ENCODE data around the gene NEUROD2.
A peak's percentile ranks its signal among the peaks of the same experiment; 100 is the strongest.

NEUROD2 gene

DNA sequence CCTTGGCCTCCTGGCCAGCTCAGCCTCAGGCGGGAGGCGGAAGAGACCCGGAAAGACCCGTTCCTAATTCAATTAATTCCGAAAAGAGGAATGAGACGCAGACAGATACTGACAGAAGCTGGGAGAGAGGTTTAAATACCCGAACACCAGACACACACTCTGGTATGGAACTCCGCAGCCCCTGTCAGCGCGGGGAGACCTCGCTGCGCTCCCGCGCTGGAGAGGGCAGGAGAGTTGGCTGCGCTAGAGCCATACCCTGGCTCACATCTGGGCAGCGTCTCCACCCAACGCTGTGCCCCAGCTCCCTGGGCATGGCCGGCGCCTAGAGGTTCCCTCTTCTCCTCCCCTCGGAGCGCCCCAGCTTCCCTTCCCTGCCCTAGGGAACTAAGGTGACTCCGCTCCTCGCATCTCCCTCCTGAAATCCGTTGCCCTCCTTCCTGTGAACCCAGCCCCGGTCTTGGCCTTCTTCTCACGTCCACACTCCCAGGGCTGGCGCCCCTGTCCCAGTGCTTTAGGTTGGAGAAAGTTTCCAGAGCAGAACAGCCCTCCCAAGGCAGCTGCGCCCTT lies 8.0 kb downstream of the NEUROD2 start:
- DNase-seq (ENCODE audit: low spot score), result peak; percentile 34
- TF ChIP-seq, protein P1, sequence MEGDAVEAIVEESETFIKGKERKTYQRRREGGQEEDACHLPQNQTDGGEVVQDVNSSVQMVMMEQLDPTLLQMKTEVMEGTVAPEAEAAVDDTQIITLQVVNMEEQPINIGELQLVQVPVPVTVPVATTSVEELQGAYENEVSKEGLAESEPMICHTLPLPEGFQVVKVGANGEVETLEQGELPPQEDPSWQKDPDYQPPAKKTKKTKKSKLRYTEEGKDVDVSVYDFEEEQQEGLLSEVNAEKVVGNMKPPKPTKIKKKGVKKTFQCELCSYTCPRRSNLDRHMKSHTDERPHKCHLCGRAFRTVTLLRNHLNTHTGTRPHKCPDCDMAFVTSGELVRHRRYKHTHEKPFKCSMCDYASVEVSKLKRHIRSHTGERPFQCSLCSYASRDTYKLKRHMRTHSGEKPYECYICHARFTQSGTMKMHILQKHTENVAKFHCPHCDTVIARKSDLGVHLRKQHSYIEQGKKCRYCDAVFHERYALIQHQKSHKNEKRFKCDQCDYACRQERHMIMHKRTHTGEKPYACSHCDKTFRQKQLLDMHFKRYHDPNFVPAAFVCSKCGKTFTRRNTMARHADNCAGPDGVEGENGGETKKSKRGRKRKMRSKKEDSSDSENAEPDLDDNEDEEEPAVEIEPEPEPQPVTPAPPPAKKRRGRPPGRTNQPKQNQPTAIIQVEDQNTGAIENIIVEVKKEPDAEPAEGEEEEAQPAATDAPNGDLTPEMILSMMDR (IDR thresholded peaks at IDR 0.05; ENCODE audit: extremely low read depth, missing control alignments), result no peak

DNA sequence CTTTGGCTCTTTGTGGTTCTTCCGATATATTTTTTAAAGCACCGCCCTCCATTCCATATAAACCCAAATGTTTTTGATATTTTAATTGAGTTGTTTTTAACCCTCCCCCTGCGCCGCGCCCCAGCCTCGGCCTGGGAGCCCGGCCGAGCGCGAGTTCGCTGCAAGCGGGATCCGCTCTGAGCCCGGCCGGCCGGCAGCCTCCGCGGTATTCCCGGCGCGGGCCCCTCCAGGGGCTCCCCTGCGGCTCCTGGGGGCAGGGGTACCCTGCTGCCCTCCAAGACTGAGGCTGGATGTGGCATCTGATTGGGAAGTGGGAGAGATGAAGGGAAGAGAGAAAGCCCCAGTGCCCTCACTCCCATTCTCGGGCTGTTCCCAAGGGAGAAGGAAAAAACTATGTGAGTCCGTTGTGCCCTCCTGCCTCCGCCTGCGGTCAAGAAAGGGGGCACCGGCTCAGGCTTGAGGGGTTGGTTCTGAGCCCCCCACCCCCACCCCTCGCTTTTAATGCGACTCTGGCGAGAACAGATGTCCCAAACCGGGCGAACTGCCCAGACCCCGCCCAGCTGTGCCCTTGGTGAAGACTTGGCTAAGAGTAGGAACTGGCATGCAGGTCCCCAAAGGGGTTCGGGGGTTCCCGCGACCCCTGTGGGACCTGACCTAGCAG lies 8.6 kb downstream of the NEUROD2 start:
- peak; percentile 40 for DNase-seq (ENCODE audit: low spot score)
- TF ChIP-seq, protein P1 (IDR thresholded peaks at IDR 0.05; ENCODE audit: extremely low read depth, missing control alignments), result no peak

- DNase-seq (ENCODE audit: low spot score), result no peak
- TF ChIP-seq, protein P1 (IDR thresholded peaks at IDR 0.05; ENCODE audit: extremely low read depth, missing control alignments), result no peak
These were observed 9.1 kb downstream of the NEUROD2 start for GRCh38 chr17:39598630-39599003.

DNA sequence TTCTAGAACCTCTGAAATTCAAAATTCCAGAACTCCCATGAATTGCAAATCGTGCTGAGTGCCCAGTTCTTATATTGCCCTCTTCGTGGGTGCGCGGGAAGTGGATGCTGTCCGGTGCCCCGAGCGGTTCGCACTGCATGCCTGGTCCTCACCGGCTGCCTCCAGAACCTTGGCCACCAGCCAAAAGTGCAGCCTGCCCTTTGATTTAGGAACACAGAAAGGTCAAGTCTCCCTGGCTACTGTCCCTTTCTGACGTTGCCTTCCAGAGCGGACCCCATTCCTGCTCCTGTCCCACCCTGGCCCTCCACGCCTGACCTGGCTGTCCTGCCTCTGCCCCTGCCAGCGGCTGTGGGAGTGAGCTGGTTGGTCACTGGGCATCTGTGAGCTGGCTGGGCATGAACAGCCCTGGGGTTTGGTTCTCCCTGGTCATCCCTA lies 9.7 kb downstream of the NEUROD2 start:
- peak; percentile 28 for DNase-seq (ENCODE audit: low spot score)
- TF ChIP-seq, protein P1 (IDR thresholded peaks at IDR 0.05; ENCODE audit: extremely low read depth, missing control alignments), result no peak

DNA sequence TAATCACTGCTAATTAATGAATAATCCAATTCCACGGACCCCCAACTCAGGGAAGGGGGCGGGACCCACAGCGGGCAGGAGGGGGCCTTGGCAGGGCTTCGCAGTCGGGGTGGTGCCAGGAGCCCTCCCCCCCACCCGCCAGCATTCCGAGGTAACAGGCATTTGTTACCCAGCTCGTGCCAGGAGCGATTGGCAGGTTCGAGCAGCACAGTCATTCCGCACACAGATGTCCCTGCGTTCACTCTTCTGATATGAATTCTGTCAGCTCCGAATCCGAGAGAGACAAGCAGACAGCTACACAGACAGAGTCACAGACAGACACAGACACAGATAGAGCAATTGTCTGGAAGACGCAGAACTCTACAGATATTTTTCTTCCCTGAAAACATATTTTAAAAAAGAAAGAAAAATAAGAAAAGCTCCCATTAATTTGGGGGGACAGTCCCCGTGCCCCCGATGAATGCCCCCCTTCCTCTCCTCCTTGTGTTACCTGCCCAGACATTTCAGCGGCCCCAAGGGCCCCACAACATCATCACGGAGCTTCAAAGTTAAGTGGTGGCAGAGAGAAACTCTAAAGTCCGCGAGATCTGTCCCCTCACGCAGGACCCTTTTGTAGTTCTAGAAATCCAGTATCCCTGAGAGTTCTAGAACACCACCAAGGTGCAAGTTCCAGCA lies 10.2 kb downstream of the NEUROD2 start:
- TF ChIP-seq, protein P1 (IDR thresholded peaks at IDR 0.05; ENCODE audit: extremely low read depth, missing control alignments), result no peak
- no peak for DNase-seq (ENCODE audit: low spot score)

DNA sequence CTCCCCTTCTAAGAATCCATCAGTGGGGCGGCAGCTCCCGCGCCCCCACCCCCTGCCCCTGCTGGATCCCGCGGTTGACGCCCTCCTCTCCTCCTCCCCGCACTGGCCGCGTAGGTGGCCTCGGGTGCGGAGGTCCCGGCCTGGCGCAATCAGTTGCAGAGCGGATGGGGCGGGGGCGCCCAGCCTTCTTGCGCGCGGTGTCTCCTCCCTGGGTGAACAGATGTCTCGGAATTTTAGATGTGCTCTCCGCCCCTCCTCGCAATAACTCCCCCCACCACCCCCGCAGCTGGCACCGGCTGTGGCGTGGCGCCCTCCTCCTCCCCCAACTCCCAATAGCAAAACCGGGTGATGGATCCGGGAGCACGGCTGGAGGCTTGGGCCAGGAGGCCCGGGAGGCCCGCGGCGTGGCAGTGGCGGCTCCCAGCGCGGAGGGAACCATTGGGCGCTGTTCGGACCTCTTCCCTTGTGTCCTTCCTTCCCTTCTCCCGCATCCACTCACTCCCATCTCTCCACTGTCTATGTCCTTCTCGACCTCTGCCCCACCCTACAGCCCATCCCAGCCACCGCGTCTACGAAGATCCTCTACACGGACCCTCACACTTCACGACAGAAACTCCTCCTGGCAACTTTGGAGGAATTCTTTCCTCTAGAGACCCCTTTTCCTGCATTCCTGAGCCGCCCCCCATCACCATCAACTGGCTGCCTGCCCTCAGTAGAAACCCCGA lies 11.0 kb downstream of the NEUROD2 start:
- TF ChIP-seq, protein P1 (IDR thresholded peaks at IDR 0.05; ENCODE audit: extremely low read depth, missing control alignments), result no peak
- peak; percentile 22 for DNase-seq (ENCODE audit: low spot score)

Data from GM20000 (cell line).